Cardiac muscle cell (in vitro differentiated cells and primary cell): Measurements from ENCODE around the gene MACROD2. TPM values are rescaled to one million over a fixed set of nuclear protein-coding genes. Genes with fewer than 3 reads are reported as not detected.

Source experiments
- DNase-seq, 2 donors: peaks; one replicate each; pipeline versions ENCODE4 v3.0.0 to v3.0.0-alpha.2; 2010 to 2017; ENCODE audit warnings: low read depth in 1 of 2, low spot score in 1 of 2
- H3K27ac ChIP-seq: fragments of 200-600 bp; sonication (generic); 2 replicates; pipeline ENCODE4 v1.5.1; 2016
- H3K27me3 ChIP-seq: fragments of 200-600 bp; sonication (generic); 2 replicates; pipeline ENCODE4 v1.6.0; 2016; ENCODE audit warnings: control low read depth
- H3K36me3 ChIP-seq: fragments of 200-600 bp; sonication (generic); 2 replicates; pipeline ENCODE4 v1.5.1; 2016; ENCODE audit warnings: control low read depth
- H3K4me1 ChIP-seq: fragments of 200-600 bp; sonication (generic); 2 replicates; pipeline ENCODE4 v1.8.1; 2017; ENCODE audit warnings: low read depth, mild to moderate bottlenecking, mixed run types
- H3K4me3 ChIP-seq: fragments of 200-600 bp; sonication (generic); 2 replicates; pipeline ENCODE4 v1.5.1; 2016; ENCODE audit warnings: mild to moderate bottlenecking
- H3K9me3 ChIP-seq: fragments of 200-600 bp; sonication (generic); 2 replicates; pipeline ENCODE4 v1.5.1; 2017; ENCODE audit warnings: low read depth, mild to moderate bottlenecking, control low read depth
- polyA plus RNA-seq: library from polyadenylated mRNA; unstranded; fragments of >200 nt; fragmentation: Nextera tagmentation; extraction: Ambion mirVana; gene quantifications from 2 replicates; pipeline ENCODE4 v1.2.1, GENCODE V29; 2016
- total RNA-seq: library from RNA; depleted of rRNA; stranded (reverse); fragments of >200 nt; gene quantifications from 2 replicates; pipeline ENCODE4 v1.2.3, GENCODE V29; 2016
- TF ChIP-seq, protein P1 (sequence below): IDR thresholded peaks from 2 replicates; pipeline ENCODE4 v1.5.1; 2012; ENCODE audit warnings: low read depth, mild to moderate bottlenecking, low read length

MACROD2 gene
- total and polyA plus RNA-seq, 2 experiments from 2014 or later, result 9.3 to 14.4 TPM

DNA sequence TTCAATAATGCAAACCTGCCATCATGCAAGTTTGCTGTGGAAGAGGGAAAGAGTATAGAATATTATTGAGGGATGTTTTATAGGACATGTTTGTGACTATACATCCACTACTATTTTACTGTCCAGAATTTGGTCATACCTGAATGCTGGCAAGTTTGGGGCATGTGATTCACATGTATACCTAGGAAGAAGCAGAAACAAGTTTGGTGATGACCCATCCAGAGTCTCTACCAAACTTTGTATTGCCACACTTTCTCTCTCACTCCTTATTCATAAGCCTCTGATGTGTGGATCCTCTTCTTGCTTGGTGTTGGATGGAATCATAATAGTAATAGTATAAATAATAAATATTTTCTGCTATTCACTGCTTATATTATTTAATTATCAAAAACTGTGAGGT is 450.6 kb downstream of the MACROD2 start:
- no peak for DNase-seq
- Histone ChIP-seq H3K4me3 (no peak overlapping the region), H3K4me1 (peaks cover 24% of the 10 kb centered on the region), H3K27ac (no peak overlapping the region), H3K27me3 (no peaks in the 10 kb centered on the region), H3K36me3 (no peaks in the 10 kb centered on the region), H3K9me3 (no peaks in the 10 kb centered on the region)
- TF ChIP-seq, protein P1, sequence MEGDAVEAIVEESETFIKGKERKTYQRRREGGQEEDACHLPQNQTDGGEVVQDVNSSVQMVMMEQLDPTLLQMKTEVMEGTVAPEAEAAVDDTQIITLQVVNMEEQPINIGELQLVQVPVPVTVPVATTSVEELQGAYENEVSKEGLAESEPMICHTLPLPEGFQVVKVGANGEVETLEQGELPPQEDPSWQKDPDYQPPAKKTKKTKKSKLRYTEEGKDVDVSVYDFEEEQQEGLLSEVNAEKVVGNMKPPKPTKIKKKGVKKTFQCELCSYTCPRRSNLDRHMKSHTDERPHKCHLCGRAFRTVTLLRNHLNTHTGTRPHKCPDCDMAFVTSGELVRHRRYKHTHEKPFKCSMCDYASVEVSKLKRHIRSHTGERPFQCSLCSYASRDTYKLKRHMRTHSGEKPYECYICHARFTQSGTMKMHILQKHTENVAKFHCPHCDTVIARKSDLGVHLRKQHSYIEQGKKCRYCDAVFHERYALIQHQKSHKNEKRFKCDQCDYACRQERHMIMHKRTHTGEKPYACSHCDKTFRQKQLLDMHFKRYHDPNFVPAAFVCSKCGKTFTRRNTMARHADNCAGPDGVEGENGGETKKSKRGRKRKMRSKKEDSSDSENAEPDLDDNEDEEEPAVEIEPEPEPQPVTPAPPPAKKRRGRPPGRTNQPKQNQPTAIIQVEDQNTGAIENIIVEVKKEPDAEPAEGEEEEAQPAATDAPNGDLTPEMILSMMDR, result no peak

DNA sequence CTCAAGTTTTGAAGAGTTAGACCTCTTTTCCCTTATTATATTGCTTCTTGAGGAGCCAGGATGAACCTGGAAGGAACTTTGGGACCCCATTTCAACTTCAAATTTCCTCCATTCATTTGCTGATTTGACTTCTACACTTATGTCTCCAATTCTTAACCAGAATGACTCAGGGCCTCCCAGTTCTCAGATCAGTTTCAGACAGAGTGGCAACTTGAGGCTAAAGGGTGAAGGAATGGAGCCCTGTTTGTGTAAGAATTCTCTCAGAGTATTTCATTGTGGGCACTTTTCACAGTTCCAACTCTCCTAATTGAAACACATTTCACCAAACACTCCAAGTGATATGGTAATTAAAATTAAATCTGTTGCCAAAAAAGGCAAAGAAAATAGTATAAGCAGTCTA is 451.1 kb downstream of the MACROD2 start:
- TF ChIP-seq, protein P1, result no peak
- no peak overlapping the region for H3K27ac ChIP-seq
- no peaks in the 10 kb centered on the region for H3K9me3 ChIP-seq
- no peaks in the 10 kb centered on the region for H3K27me3 ChIP-seq
- peaks cover 24% of the 10 kb centered on the region for H3K4me1 ChIP-seq
- no peak overlapping the region for H3K4me3 ChIP-seq
- no peaks in the 10 kb centered on the region for H3K36me3 ChIP-seq
- DNase-seq, result no peak

DNA sequence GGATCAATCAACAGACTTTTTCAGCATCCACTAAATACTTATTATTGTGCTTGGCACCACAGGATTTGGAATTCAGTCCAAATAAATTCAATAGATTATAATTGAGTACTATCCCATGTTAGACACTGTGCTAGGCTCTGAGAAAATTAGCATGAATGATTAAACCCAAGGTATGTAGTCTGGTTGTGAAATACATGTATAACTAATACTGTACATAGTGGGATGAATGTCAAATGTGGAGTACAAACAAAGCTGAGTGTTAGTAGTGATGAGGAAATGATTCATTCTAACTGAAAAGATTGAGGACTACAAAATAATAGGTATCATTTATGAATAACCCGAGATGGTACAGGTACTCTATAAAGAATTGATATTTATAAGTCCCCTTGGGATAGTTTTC is 454.0 kb downstream of the MACROD2 start:
- H3K9me3 ChIP-seq, result no peaks in the 10 kb centered on the region
- DNase-seq, result no peak
- H3K4me3 ChIP-seq, result no peak overlapping the region
- peaks cover 28% of the 10 kb centered on the region for H3K4me1 ChIP-seq
- TF ChIP-seq, protein P1, result no peak
- H3K27ac ChIP-seq, result no peak overlapping the region
- H3K36me3 ChIP-seq, result no peaks in the 10 kb centered on the region
- H3K27me3 ChIP-seq, result no peaks in the 10 kb centered on the region

DNA sequence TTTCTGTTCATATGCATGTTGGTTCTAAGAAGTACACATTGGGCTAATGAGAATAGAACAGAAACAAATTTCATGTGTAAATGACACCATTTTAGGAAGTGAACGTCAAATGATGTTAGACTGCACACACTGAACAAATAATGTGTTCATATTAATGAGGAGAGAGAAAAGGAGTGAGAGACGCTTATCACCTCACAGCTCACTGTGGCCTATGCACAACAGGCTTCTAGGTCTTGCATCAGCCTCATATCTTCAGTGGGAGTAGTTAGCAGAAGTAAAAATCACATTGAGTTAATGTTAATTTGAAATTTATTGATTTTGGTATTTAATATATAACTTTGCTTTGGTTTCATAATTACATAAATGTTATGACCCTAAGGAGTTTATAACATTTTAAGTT is 454.9 kb downstream of the MACROD2 start:
- Histone ChIP-seq H3K27me3 (no peaks in the 10 kb centered on the region), H3K9me3 (no peaks in the 10 kb centered on the region), H3K4me1 (peaks cover 26% of the 10 kb centered on the region), H3K36me3 (no peaks in the 10 kb centered on the region), H3K27ac (no peak overlapping the region), H3K4me3 (no peak overlapping the region)
- DNase-seq, result no peak
- TF ChIP-seq, protein P1, result no peak

DNA sequence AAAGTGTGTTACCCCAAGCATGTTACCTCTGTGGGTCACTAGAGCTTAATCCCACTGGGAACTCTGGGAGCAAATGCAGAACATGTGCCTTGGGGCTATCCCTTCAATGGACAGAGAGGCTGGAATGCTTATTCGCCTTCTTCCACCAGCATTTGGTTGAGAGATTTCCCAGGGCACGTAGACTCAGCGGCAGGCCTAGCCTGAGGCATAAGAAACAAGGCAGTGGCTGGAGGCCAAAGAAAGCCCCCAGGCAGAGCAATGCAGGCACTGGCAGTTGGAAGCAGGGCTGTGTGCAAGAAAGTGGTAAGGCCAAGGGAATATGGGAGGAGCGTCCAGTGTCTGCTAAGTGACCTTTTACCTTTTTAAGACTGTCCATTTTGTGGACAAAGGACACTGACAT is 456.1 kb downstream of the MACROD2 start:
- no peak overlapping the region for H3K4me3 ChIP-seq
- H3K9me3 ChIP-seq, result no peaks in the 10 kb centered on the region
- peaks cover 26% of the 10 kb centered on the region for H3K4me1 ChIP-seq
- no peaks in the 10 kb centered on the region for H3K36me3 ChIP-seq
- DNase-seq, result no peak
- no peak overlapping the region for H3K27ac ChIP-seq
- no peaks in the 10 kb centered on the region for H3K27me3 ChIP-seq
- TF ChIP-seq, protein P1, result no peak

DNA sequence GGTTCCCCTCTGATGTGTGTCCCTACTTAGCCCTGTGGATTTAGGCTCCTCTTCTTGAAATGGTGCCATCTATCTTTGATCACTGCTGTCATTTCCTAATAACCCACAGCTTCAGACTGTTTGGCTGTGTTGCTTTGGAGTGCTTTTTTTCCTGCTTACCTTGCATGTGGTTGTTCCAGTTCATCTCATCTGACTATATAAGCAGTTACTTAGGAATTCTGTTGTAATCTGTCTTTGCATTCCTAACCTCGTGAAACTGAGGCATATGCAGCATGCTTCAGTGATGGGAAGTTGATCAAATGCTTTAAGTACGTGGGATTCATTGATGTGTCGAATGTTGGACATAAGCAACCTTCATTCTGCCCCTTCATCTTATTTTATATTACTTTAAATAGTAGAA is 457.9 kb downstream of the MACROD2 start:
- TF ChIP-seq, protein P1, result no peak
- DNase-seq, result peak in 1 of 2 donors; percentile 25
- Histone ChIP-seq H3K4me3 (no peak overlapping the region), H3K9me3 (peaks cover under 1% of the 10 kb centered on the region), H3K4me1 (peaks cover 26% of the 10 kb centered on the region), H3K27me3 (no peaks in the 10 kb centered on the region), H3K36me3 (no peaks in the 10 kb centered on the region), H3K27ac (no peak overlapping the region)
